ENCODE results near the gene PGA5.

DNA sequence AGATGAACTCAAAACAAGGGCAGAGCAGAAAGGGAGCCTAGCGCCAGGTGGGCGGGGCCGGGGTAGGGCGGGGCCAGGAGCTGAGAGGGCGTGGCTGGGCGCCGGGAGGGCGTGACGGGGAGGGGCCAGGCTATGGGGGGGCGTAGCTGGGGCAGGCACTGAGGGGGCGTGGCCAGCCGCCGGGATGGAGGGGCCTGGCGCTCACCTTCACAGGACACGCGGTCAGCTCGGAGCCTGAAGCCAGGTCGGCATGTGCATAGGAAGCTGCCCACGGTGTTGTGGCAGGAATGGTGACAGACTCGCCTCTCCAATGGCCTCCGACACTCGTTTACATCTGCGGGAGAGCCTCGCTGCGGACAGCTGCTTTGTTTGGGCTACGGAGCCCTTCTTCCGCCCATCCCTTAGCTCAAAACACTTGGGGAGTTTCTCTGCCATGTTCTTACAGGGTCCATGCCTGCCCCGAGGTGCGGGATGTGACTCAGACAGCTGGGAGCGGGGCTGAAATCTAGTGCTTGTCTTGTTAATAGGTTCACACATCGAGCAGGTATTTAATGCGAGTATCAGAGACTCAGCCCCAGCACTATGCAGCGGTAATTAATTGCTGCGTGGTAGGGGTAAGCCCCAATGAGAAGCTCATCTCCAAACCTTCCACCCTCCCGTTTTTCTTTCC is 40.7 kb downstream of the PGA5 start:
- TF ChIP-seq, protein P1, sequence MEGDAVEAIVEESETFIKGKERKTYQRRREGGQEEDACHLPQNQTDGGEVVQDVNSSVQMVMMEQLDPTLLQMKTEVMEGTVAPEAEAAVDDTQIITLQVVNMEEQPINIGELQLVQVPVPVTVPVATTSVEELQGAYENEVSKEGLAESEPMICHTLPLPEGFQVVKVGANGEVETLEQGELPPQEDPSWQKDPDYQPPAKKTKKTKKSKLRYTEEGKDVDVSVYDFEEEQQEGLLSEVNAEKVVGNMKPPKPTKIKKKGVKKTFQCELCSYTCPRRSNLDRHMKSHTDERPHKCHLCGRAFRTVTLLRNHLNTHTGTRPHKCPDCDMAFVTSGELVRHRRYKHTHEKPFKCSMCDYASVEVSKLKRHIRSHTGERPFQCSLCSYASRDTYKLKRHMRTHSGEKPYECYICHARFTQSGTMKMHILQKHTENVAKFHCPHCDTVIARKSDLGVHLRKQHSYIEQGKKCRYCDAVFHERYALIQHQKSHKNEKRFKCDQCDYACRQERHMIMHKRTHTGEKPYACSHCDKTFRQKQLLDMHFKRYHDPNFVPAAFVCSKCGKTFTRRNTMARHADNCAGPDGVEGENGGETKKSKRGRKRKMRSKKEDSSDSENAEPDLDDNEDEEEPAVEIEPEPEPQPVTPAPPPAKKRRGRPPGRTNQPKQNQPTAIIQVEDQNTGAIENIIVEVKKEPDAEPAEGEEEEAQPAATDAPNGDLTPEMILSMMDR (IDR thresholded peaks at IDR 0.05) = no peak
- TF ChIP-seq POLR2A (IDR thresholded peaks at IDR 0.05; ENCODE audit: low read depth) = no peak

Data from esophagus muscularis mucosa (tissue), 3 donors.